Measurements from ENCODE around the gene MAP4K1. TPM values are rescaled to one million over a fixed set of nuclear protein-coding genes. Genes with fewer than 3 reads are reported as not detected.

MAP4K1 gene
- total RNA-seq, 1 donor from 2014 or later = 6.3 TPM

DNA sequence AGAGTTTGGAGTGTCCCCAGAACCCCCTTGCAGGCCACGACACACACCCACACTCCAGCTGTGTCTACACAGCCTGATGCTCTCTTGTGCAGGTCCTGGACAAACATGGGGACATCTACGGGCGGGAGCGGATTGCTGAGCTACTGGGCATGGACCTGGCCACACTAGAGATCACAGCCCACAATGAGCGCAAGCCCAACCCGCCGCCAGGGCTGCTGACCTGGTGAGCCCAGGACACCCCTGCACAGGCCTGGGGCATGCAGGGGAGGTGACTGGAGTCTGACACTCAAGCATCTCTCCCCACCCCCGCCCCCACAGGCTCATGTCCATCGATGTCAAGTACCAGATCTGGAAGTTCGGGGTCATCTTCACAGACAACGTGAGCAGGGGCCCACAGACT, 39.9 kb downstream of the MAP4K1 start:
- TF ChIP-seq, protein P1, sequence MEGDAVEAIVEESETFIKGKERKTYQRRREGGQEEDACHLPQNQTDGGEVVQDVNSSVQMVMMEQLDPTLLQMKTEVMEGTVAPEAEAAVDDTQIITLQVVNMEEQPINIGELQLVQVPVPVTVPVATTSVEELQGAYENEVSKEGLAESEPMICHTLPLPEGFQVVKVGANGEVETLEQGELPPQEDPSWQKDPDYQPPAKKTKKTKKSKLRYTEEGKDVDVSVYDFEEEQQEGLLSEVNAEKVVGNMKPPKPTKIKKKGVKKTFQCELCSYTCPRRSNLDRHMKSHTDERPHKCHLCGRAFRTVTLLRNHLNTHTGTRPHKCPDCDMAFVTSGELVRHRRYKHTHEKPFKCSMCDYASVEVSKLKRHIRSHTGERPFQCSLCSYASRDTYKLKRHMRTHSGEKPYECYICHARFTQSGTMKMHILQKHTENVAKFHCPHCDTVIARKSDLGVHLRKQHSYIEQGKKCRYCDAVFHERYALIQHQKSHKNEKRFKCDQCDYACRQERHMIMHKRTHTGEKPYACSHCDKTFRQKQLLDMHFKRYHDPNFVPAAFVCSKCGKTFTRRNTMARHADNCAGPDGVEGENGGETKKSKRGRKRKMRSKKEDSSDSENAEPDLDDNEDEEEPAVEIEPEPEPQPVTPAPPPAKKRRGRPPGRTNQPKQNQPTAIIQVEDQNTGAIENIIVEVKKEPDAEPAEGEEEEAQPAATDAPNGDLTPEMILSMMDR (IDR thresholded peaks at IDR 0.05; ENCODE audit: partially characterized antibody, unreplicated experiment) = no peak
- H3K9me3 Mint-ChIP-seq (ENCODE audit: unreplicated experiment) = no peaks in the 10 kb centered on the region
- no peaks in the 10 kb centered on the region for H3K36me3 Mint-ChIP-seq (ENCODE audit: unreplicated experiment)
- DNase-seq = no peak
- no peak overlapping the region for H3K27ac Mint-ChIP-seq (ENCODE audit: unreplicated experiment)
- no peaks in the 10 kb centered on the region for H3K4me1 Mint-ChIP-seq (ENCODE audit: low read depth, unreplicated experiment)
- H3K27me3 Mint-ChIP-seq (ENCODE audit: unreplicated experiment) = no peaks in the 10 kb centered on the region
- no peak overlapping the region for H3K4me3 Mint-ChIP-seq (ENCODE audit: unreplicated experiment)

DNA sequence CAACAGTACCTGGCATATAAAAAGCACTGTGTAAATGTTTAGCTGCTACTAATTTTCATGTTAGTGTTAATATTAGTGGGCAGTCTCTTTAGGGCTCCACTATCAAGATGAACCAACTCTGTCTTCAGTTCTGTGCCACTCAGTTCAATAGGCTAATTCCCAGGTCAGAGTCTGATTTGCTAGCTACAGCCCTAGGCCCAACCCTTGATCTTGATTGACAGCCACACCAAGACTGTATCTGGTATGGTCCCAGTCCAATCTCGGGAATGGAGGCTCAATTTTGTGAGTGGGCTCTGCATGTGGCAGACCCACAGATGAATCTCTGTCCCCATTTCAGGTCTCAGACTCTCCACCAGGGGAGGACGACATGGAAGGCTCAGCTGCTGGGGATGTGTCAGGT, 46.1 kb downstream of the MAP4K1 start:
- Mint-ChIP-seq H3K4me3 (ENCODE audit: unreplicated experiment) (no peak overlapping the region), H3K4me1 (ENCODE audit: low read depth, unreplicated experiment) (no peaks in the 10 kb centered on the region), H3K27ac (ENCODE audit: unreplicated experiment) (no peak overlapping the region), H3K36me3 (ENCODE audit: unreplicated experiment) (no peaks in the 10 kb centered on the region), H3K9me3 (ENCODE audit: unreplicated experiment) (no peaks in the 10 kb centered on the region), H3K27me3 (ENCODE audit: unreplicated experiment) (peaks cover 2% of the 10 kb centered on the region)
- DNase-seq = no peak
- TF ChIP-seq, protein P1 (IDR thresholded peaks at IDR 0.05; ENCODE audit: partially characterized antibody, unreplicated experiment) = no peak

DNA sequence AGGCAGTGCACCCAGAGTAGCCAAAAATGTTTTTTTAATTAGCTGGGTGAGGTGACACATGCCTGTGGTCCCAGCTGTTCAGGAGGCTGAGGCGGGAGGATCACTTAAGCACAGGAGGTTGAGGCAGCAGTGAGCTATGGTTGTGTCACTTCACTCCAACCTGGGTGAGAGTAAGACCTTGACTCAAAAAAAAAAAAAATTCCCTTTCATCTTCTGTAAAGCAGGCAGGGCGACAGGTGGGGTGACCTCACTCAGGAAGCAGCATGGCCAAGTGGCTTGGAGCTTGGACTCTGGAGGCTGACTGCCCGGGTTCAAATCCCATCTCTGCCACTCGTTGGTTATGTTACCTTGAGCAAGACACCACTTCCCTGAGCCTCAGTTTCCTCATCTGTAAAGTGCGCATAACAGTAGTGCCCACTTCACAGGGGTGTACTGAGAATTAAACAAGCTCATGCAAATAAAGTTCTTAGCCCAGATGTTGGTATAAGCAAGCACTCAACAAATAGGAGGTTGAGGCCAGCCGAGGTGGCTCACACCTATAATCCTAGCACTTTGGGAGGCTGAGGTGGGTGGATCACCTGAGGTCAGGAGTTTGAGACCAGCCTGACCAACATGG, 48.3 kb downstream of the MAP4K1 start:
- no peak overlapping the region for H3K4me3 Mint-ChIP-seq (ENCODE audit: unreplicated experiment)
- H3K27ac Mint-ChIP-seq (ENCODE audit: unreplicated experiment) = no peak overlapping the region
- TF ChIP-seq, protein P1 (IDR thresholded peaks at IDR 0.05; ENCODE audit: partially characterized antibody, unreplicated experiment) = no peak
- no peaks in the 10 kb centered on the region for H3K36me3 Mint-ChIP-seq (ENCODE audit: unreplicated experiment)
- peaks cover 3% of the 10 kb centered on the region for H3K27me3 Mint-ChIP-seq (ENCODE audit: unreplicated experiment)
- H3K9me3 Mint-ChIP-seq (ENCODE audit: unreplicated experiment) = no peaks in the 10 kb centered on the region
- DNase-seq = no peak
- no peaks in the 10 kb centered on the region for H3K4me1 Mint-ChIP-seq (ENCODE audit: low read depth, unreplicated experiment)

- peaks cover 13% of the 10 kb centered on the region for H3K27me3 Mint-ChIP-seq (ENCODE audit: unreplicated experiment)
- no peak overlapping the region for H3K4me3 Mint-ChIP-seq (ENCODE audit: unreplicated experiment)
- TF ChIP-seq, protein P1 (IDR thresholded peaks at IDR 0.05; ENCODE audit: partially characterized antibody, unreplicated experiment) = no peak
These were observed 52.1 kb downstream of the MAP4K1 start for GRCh38 chr19:38565691-38566105.

GRCh38 chr19:38564981-38565690, 52.6 kb downstream of the MAP4K1 start:
- Mint-ChIP-seq H3K36me3 (ENCODE audit: unreplicated experiment) (no peaks in the 10 kb centered on the region), H3K27me3 (ENCODE audit: unreplicated experiment) (peaks cover 13% of the 10 kb centered on the region), H3K4me1 (ENCODE audit: low read depth, unreplicated experiment) (no peaks in the 10 kb centered on the region), H3K4me3 (ENCODE audit: unreplicated experiment) (no peak overlapping the region), H3K27ac (ENCODE audit: unreplicated experiment) (no peak overlapping the region), H3K9me3 (ENCODE audit: unreplicated experiment) (peaks cover 4% of the 10 kb centered on the region)
- DNase-seq = no peak
- TF ChIP-seq, protein P1 (IDR thresholded peaks at IDR 0.05; ENCODE audit: partially characterized antibody, unreplicated experiment) = no peak

More at GRCh38 chr19:38565691-38566105, 52.1 kb downstream of the MAP4K1 start:
- H3K9me3 Mint-ChIP-seq (ENCODE audit: unreplicated experiment) = peaks cover 4% of the 10 kb centered on the region
- no peak for DNase-seq
- no peak overlapping the region for H3K27ac Mint-ChIP-seq (ENCODE audit: unreplicated experiment)
- H3K4me1 Mint-ChIP-seq (ENCODE audit: low read depth, unreplicated experiment) = no peaks in the 10 kb centered on the region
- no peaks in the 10 kb centered on the region for H3K36me3 Mint-ChIP-seq (ENCODE audit: unreplicated experiment)

Data from glutamatergic neuron (in vitro differentiated cells).